Measurements from ENCODE around the gene KLK14. TPM values are rescaled to one million over a fixed set of nuclear protein-coding genes. Genes with fewer than 3 reads are reported as not detected.

Gene KLK14
- total RNA-seq, 1 experiment from 2014 or later, result 0.26 TPM

DNA sequence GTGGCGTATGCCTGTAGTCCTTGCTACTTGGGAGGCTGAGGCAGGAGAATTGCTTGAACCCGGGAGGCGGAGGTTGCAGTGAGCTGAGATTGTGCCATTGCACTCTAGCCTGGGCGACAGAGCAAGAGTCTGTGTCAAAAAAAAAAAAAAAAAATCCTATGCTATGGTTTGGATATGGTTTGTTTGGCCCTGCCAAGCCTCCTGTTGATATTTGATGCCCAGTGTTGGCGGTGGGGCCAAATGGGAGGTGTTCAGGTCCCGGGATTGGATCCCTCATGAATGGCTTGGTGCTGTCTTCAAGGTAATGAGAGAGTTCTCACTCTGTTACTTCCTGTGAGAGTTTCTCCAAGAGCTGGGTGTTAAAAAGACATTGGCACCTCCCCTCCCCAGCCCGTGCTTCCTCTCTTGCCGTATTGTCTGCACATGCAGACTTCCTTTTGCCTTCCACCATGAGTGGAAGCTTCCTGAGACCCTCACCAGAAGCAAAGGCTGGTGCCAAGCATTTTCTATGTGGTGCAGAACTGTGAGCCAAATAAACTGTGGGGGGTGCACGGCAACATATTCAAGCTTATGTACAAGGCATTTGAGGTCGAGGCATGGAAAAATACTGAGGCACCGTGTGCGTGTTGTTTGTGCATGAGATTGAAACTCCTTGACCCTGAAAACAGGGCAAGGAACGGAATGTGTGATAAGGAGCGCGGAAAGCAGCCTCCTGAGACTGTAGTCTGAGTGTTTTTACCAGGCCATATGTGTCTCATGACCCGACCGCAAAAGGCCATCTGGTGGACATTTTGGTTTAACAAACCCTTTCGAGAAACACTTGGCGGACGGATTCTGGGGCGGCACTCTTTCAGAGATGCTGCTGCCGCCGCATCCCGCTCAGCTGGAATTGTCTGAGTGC is 49.3 kb upstream of the KLK14 start:
- Histone ChIP-seq H3K23me2 (ENCODE audit: insufficient read length, low read depth, low read length, poor library complexity, severe bottlenecking) (no peaks in the 10 kb centered on the region), H3K9ac (ENCODE audit: extremely low read depth, insufficient read length, low read length) (no peak overlapping the region), H2AK5ac (ENCODE audit: insufficient read length, low read length) (no peak overlapping the region), H3T11ph (ENCODE audit: low read length) (no peak overlapping the region), H4K20me1 (ENCODE audit: control insufficient read depth, insufficient read depth, insufficient read length) (no peaks in the 10 kb centered on the region), H3K18ac (ENCODE audit: insufficient read length, low read depth, low read length) (no peak overlapping the region), H3K9me3 (ENCODE audit: control insufficient read depth, low read depth, low read length) (no peaks in the 10 kb centered on the region), H3K27me3 (ENCODE audit: insufficient read depth, low read length) (no peaks in the 10 kb centered on the region), H3K23ac (ENCODE audit: insufficient read length, low read depth, low read length) (no peak overlapping the region), H4K5ac (ENCODE audit: insufficient read length, low read depth, low read length) (no peak overlapping the region), H3K79me1 (ENCODE audit: insufficient read depth, low read depth, low read length, poor library complexity, severe bottlenecking) (no peaks in the 10 kb centered on the region), H2BK12ac (ENCODE audit: insufficient read length, low read depth, low read length) (no peak overlapping the region), H2BK120ac (ENCODE audit: low read depth, low read length, poor library complexity, severe bottlenecking) (no peak overlapping the region), H3K4ac (ENCODE audit: low read depth, low read length) (no peak overlapping the region), H2BK20ac (ENCODE audit: low read depth, low read length, poor library complexity, severe bottlenecking) (no peak overlapping the region), H3K56ac (ENCODE audit: insufficient read length, low read depth, low read length) (no peak overlapping the region), H3K14ac (ENCODE audit: insufficient read depth, low read length) (no peak overlapping the region), H2AFZ (ENCODE audit: low read length) (no peak overlapping the region), H4K8ac (replicated peaks; ENCODE audit: insufficient read length, low read depth, low read length) (no peak overlapping the region), H2BK15ac (ENCODE audit: low read depth, low read length) (no peak overlapping the region), H3K4me1 (ENCODE audit: insufficient read depth, low read length) (no peaks in the 10 kb centered on the region), H2BK5ac (ENCODE audit: insufficient read length, low read length) (no peak overlapping the region), H3K79me2 (ENCODE audit: insufficient read depth, low read length) (no peaks in the 10 kb centered on the region), H4K91ac (ENCODE audit: insufficient read length, low read depth, low read length) (no peak overlapping the region), H3K27ac (ENCODE audit: insufficient read length, low read depth, low read length) (no peak overlapping the region), H3K4me2 (ENCODE audit: insufficient read depth, insufficient read length, low read length) (no peak overlapping the region)
- no peak overlapping the region for H3K4me3 Mint-ChIP-seq
- peaks cover 34% of the 10 kb centered on the region for H3K27me3 Mint-ChIP-seq (ENCODE audit: low read depth)
- peaks cover 2 to 4% of the 10 kb centered on the region in 2 experiments for H3K4me1 Mint-ChIP-seq
- no peak for DNase-seq
- H3K27ac Mint-ChIP-seq, result peak overlapping the region in 1 of 3 experiments; percentile 43; a peak in 1 of 7 replicates
- TF ChIP-seq, protein P1, sequence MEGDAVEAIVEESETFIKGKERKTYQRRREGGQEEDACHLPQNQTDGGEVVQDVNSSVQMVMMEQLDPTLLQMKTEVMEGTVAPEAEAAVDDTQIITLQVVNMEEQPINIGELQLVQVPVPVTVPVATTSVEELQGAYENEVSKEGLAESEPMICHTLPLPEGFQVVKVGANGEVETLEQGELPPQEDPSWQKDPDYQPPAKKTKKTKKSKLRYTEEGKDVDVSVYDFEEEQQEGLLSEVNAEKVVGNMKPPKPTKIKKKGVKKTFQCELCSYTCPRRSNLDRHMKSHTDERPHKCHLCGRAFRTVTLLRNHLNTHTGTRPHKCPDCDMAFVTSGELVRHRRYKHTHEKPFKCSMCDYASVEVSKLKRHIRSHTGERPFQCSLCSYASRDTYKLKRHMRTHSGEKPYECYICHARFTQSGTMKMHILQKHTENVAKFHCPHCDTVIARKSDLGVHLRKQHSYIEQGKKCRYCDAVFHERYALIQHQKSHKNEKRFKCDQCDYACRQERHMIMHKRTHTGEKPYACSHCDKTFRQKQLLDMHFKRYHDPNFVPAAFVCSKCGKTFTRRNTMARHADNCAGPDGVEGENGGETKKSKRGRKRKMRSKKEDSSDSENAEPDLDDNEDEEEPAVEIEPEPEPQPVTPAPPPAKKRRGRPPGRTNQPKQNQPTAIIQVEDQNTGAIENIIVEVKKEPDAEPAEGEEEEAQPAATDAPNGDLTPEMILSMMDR (conservative IDR thresholded peaks at IDR 0.05), result no peak; the same call in 2 of the 3 replicates
- no peaks in the 10 kb centered on the region for H3K9me3 Mint-ChIP-seq
- no CpG with 5 or more reads among the region's 24 CpGs for WGBS (ENCODE audit: extremely low coverage, insufficient read length, low lambda C conversion rate)
- H3K36me3 Mint-ChIP-seq (ENCODE audit: insufficient read depth in 1 of 3, low read depth in 3 of 3), result peaks cover 0 to 1% (median 0%) of the 10 kb centered on the region in 3 experiments; a peak in 1 of 7 replicates

Measured in H9 (cell line).